SK-N-MC (cell line): ENCODE results near the gene RDH5.

ENCODE experiments used
- EZH2 ChIP-seq: fragments of 200-600 bp; sonication (generic); IDR thresholded peaks from one replicate; pipeline ENCODE4 v1.6.1; 2017; ENCODE audit warnings: antibody characterized with exemption
- FOXP2 ChIP-seq: optimal IDR thresholded peaks from 2 replicates; pipeline ENCODE3; 2011; ENCODE audit warnings: mild to moderate bottlenecking, moderate library complexity; ENCODE audit not compliant: insufficient read depth; ENCODE audit errors: extremely low read length, control extremely low read depth
- POLR2AphosphoS5 ChIP-seq: IDR thresholded peaks from 2 replicates; pipeline ENCODE4 v1.6.1; 2012; ENCODE audit warnings: mild to moderate bottlenecking, low read depth, low read length, borderline replicate concordance

GRCh38 chr12:55733021-55733555 is 12.9 kb downstream of the RDH5 start:
- TF ChIP-seq POLR2AphosphoS5, result no peak
- no peak for TF ChIP-seq EZH2
- no peak for TF ChIP-seq FOXP2
